Activated CD4-positive, alpha-beta memory T cell treated with anti-CD3 and anti-CD28 coated beads, Interleukin-2, amount 10 ng/mL, durations not matched to agents 7 days and 5 days (primary cell): ENCODE measurements around the gene NUP98. TPM values are rescaled to one million over a fixed set of nuclear protein-coding genes. Genes with fewer than 3 reads are reported as not detected.
A peak's percentile ranks its signal among the peaks of the same experiment; 100 is the strongest.

Experiments used
- CTCF ChIA-PET: fragments of 350-600 bp; sonication (Branson Sonifier 250); formaldehyde crosslinking; loops from one replicate; lab custom pipeline; 2021; ENCODE audit warnings: antibody characterized with exemption, inconsistent platforms; lab: Charles Lee
- POLR2A ChIA-PET: fragments of 350-600 bp; sonication (Branson Sonifier 250); formaldehyde crosslinking; loops from one replicate; lab custom pipeline; 2021; ENCODE audit warnings: antibody characterized with exemption; lab: Charles Lee
- DNase-seq: peaks from one replicate; pipeline ENCODE4 v3.0.0-alpha.2; 2020
- H3K27ac Mint-ChIP-seq: one replicate; pipeline ENCODE4 v1.8.0; 2021; ENCODE audit warnings: mild to moderate bottlenecking, mixed read lengths
- H3K27me3 Mint-ChIP-seq: one replicate; pipeline ENCODE4 v1.8.0; 2021; ENCODE audit warnings: mixed read lengths
- H3K36me3 Mint-ChIP-seq: one replicate; pipeline ENCODE4 v1.8.0; 2021; ENCODE audit warnings: low read depth, mixed read lengths
- H3K4me1 Mint-ChIP-seq: one replicate; pipeline ENCODE4 v1.8.0; 2021; ENCODE audit warnings: mixed read lengths
- H3K4me3 Mint-ChIP-seq: one replicate; pipeline ENCODE4 v1.8.0; 2021; ENCODE audit warnings: mild to moderate bottlenecking, mixed read lengths
- H3K9me3 Mint-ChIP-seq: one replicate; pipeline ENCODE4 v1.8.0; 2021; ENCODE audit warnings: mixed read lengths
- total RNA-seq, 2 experiments: library from RNA; stranded (reverse); gene quantifications; one replicate each; pipeline ENCODE4 v1.2.3, GENCODE V29; 2021

Gene NUP98
- total RNA-seq, 2 experiments from 2014 or later: 93.9 to 95.2 TPM

- ChIA-PET CTCF (no interaction called here), POLR2A (no interaction called here)
- Mint-ChIP-seq H3K4me3 (no peak overlapping the region), H3K36me3 (peaks cover 61% of the 10 kb centered on the region), H3K27me3 (no peaks in the 10 kb centered on the region), H3K9me3 (no peaks in the 10 kb centered on the region), H3K27ac (no peak overlapping the region), H3K4me1 (no peaks in the 10 kb centered on the region)
- DNase-seq: no peak
Measured at GRCh38 chr11:3755151-3755550, 42.2 kb downstream of the NUP98 start.

- Mint-ChIP-seq H3K27me3 (no peaks in the 10 kb centered on the region), H3K36me3 (peaks cover 47% of the 10 kb centered on the region), H3K4me3 (no peak overlapping the region), H3K9me3 (no peaks in the 10 kb centered on the region), H3K4me1 (no peaks in the 10 kb centered on the region), H3K27ac (no peak overlapping the region)
- CTCF ChIA-PET: interaction anchor here (1.4 kb wide), 1 partner anchor 56 kb away, joined by 4 read pairs; the partner anchor contains the start of gene PGAP2
- DNase-seq: no peak
- POLR2A ChIA-PET: no interaction called here
Measured at GRCh38 chr11:3753110-3753509, 44.2 kb downstream of the NUP98 start.

- no peak overlapping the region for H3K27ac Mint-ChIP-seq
- ChIA-PET POLR2A (interaction anchor here (0.7 kb wide), 1 partner anchor 51 kb away, joined by 4 read pairs; no protein-coding TSS in a partner anchor), CTCF (no interaction called here)
- H3K27me3 Mint-ChIP-seq: no peaks in the 10 kb centered on the region
- peaks cover 51% of the 10 kb centered on the region for H3K36me3 Mint-ChIP-seq
- H3K4me3 Mint-ChIP-seq: no peak overlapping the region
- no peaks in the 10 kb centered on the region for H3K9me3 Mint-ChIP-seq
- no peaks in the 10 kb centered on the region for H3K4me1 Mint-ChIP-seq
- no peak for DNase-seq
Measured at GRCh38 chr11:3747704-3748103, 49.6 kb downstream of the NUP98 start.

GRCh38 chr11:3745161-3745560 is 52.2 kb downstream of the NUP98 start:
- ChIA-PET CTCF (no interaction called here), POLR2A (interaction anchor here (0.8 to 2.1 kb wide), 3 partner anchors 40 to 64 kb away, joined by 3 to 4 read pairs (median 3); no protein-coding TSS in a partner anchor)
- no peaks in the 10 kb centered on the region for H3K9me3 Mint-ChIP-seq

GRCh38 chr11:3738723-3739122 is 58.6 kb downstream of the NUP98 start:
- Mint-ChIP-seq H3K27me3 (no peaks in the 10 kb centered on the region), H3K4me3 (no peak overlapping the region), H3K4me1 (peaks cover 2% of the 10 kb centered on the region), H3K9me3 (no peaks in the 10 kb centered on the region), H3K27ac (no peak overlapping the region), H3K36me3 (peaks cover 62% of the 10 kb centered on the region)
- CTCF ChIA-PET: interaction anchor here (1.0 kb wide), 1 partner anchor 27 kb away, joined by 3 read pairs; no protein-coding TSS in a partner anchor
- DNase-seq: no peak
- POLR2A ChIA-PET: no interaction called here

More at GRCh38 chr11:3745161-3745560, 52.2 kb downstream of the NUP98 start:
- no peaks in the 10 kb centered on the region for H3K27me3 Mint-ChIP-seq
- H3K27ac Mint-ChIP-seq: no peak overlapping the region
- H3K36me3 Mint-ChIP-seq: peaks cover 52% of the 10 kb centered on the region
- DNase-seq: no peak
- no peaks in the 10 kb centered on the region for H3K4me1 Mint-ChIP-seq
- no peak overlapping the region for H3K4me3 Mint-ChIP-seq

GRCh38 chr11:3738241-3738640 is 59.1 kb downstream of the NUP98 start:
- no peak overlapping the region for H3K4me3 Mint-ChIP-seq
- DNase-seq: no peak
- H3K4me1 Mint-ChIP-seq: peaks cover 4% of the 10 kb centered on the region
- H3K36me3 Mint-ChIP-seq: peaks cover 65% of the 10 kb centered on the region
- H3K27me3 Mint-ChIP-seq: no peaks in the 10 kb centered on the region
- POLR2A ChIA-PET: no interaction called here
- no peak overlapping the region for H3K27ac Mint-ChIP-seq
- CTCF ChIA-PET: no interaction called here
- H3K9me3 Mint-ChIP-seq: no peaks in the 10 kb centered on the region

GRCh38 chr11:3737386-3737933 is 59.9 kb downstream of the NUP98 start:
- CTCF ChIA-PET: interaction anchor here (0.7 kb wide), 1 partner anchor 10 kb away, joined by 3 read pairs; no protein-coding TSS in a partner anchor
- Mint-ChIP-seq H3K27ac (no peak overlapping the region), H3K9me3 (no peaks in the 10 kb centered on the region), H3K27me3 (no peaks in the 10 kb centered on the region), H3K4me1 (peaks cover 4% of the 10 kb centered on the region), H3K4me3 (no peak overlapping the region), H3K36me3 (peaks cover 67% of the 10 kb centered on the region)
- POLR2A ChIA-PET: no interaction called here
- DNase-seq: no peak

- POLR2A ChIA-PET: no interaction called here
- Mint-ChIP-seq H3K9me3 (no peaks in the 10 kb centered on the region), H3K36me3 (peaks cover 69% of the 10 kb centered on the region)
Measured at GRCh38 chr11:3736816-3737215, 60.5 kb downstream of the NUP98 start.

GRCh38 chr11:3735827-3736226 is 61.5 kb downstream of the NUP98 start:
- DNase-seq: no peak
- H3K27ac Mint-ChIP-seq: no peak overlapping the region
- peaks cover 4% of the 10 kb centered on the region for H3K4me1 Mint-ChIP-seq
- no peaks in the 10 kb centered on the region for H3K9me3 Mint-ChIP-seq
- POLR2A ChIA-PET: interaction anchor here (1.0 kb wide), 1 partner anchor 67 kb away, joined by 3 read pairs; no protein-coding TSS in a partner anchor
- peaks cover 67% of the 10 kb centered on the region for H3K36me3 Mint-ChIP-seq
- CTCF ChIA-PET: no interaction called here
- no peaks in the 10 kb centered on the region for H3K27me3 Mint-ChIP-seq
- H3K4me3 Mint-ChIP-seq: no peak overlapping the region

More at GRCh38 chr11:3736816-3737215, 60.5 kb downstream of the NUP98 start:
- Mint-ChIP-seq H3K27ac (no peak overlapping the region), H3K4me3 (no peak overlapping the region), H3K27me3 (no peaks in the 10 kb centered on the region), H3K4me1 (peaks cover 4% of the 10 kb centered on the region)
- CTCF ChIA-PET: no interaction called here
- DNase-seq: no peak

GRCh38 chr11:3732671-3733436 is 64.5 kb downstream of the NUP98 start:
- peak overlapping the region; percentile 6 for H3K27ac Mint-ChIP-seq
- H3K9me3 Mint-ChIP-seq: no peaks in the 10 kb centered on the region
- CTCF ChIA-PET: no interaction called here
- POLR2A ChIA-PET: no interaction called here
- H3K4me3 Mint-ChIP-seq: no peak overlapping the region
- H3K27me3 Mint-ChIP-seq: no peaks in the 10 kb centered on the region
- DNase-seq: no peak
- H3K4me1 Mint-ChIP-seq: peaks cover 4% of the 10 kb centered on the region
- H3K36me3 Mint-ChIP-seq: peaks cover 84% of the 10 kb centered on the region

GRCh38 chr11:3723014-3723708 is 74.2 kb downstream of the NUP98 start:
- peak overlapping the region; percentile 19 for H3K27ac Mint-ChIP-seq
- CTCF ChIA-PET: interaction anchor here (0.6 kb wide), 1 partner anchor 17 kb away, joined by 3 read pairs; no protein-coding TSS in a partner anchor
- POLR2A ChIA-PET: no interaction called here
- H3K4me3 Mint-ChIP-seq: no peak overlapping the region
- H3K4me1 Mint-ChIP-seq: peaks cover 1% of the 10 kb centered on the region
- H3K9me3 Mint-ChIP-seq: no peaks in the 10 kb centered on the region
- peaks cover 59% of the 10 kb centered on the region for H3K36me3 Mint-ChIP-seq
- no peak for DNase-seq
- no peaks in the 10 kb centered on the region for H3K27me3 Mint-ChIP-seq

- no peak overlapping the region for H3K4me3 Mint-ChIP-seq
- DNase-seq: no peak
- H3K9me3 Mint-ChIP-seq: no peaks in the 10 kb centered on the region
- H3K27me3 Mint-ChIP-seq: no peaks in the 10 kb centered on the region
- H3K36me3 Mint-ChIP-seq: peaks cover 59% of the 10 kb centered on the region
- H3K4me1 Mint-ChIP-seq: peaks cover 1% of the 10 kb centered on the region
- CTCF ChIA-PET: no interaction called here
- POLR2A ChIA-PET: no interaction called here
- no peak overlapping the region for H3K27ac Mint-ChIP-seq
Measured at GRCh38 chr11:3722100-3722499, 75.3 kb downstream of the NUP98 start.

GRCh38 chr11:3720997-3721396 is 76.4 kb downstream of the NUP98 start:
- Mint-ChIP-seq H3K36me3 (peaks cover 61% of the 10 kb centered on the region), H3K27ac (no peak overlapping the region), H3K4me3 (no peak overlapping the region), H3K27me3 (no peaks in the 10 kb centered on the region), H3K4me1 (peaks cover 1% of the 10 kb centered on the region), H3K9me3 (no peaks in the 10 kb centered on the region)
- CTCF ChIA-PET: interaction anchor here (2.1 kb wide), 1 partner anchor 88 kb away, joined by 6 read pairs; no protein-coding TSS in a partner anchor
- POLR2A ChIA-PET: interaction anchor here (1.2 kb wide), 1 partner anchor 11 kb away, joined by 3 read pairs; no protein-coding TSS in a partner anchor
- DNase-seq: no peak
